ENCODE data around the gene LARGE1.

DNA sequence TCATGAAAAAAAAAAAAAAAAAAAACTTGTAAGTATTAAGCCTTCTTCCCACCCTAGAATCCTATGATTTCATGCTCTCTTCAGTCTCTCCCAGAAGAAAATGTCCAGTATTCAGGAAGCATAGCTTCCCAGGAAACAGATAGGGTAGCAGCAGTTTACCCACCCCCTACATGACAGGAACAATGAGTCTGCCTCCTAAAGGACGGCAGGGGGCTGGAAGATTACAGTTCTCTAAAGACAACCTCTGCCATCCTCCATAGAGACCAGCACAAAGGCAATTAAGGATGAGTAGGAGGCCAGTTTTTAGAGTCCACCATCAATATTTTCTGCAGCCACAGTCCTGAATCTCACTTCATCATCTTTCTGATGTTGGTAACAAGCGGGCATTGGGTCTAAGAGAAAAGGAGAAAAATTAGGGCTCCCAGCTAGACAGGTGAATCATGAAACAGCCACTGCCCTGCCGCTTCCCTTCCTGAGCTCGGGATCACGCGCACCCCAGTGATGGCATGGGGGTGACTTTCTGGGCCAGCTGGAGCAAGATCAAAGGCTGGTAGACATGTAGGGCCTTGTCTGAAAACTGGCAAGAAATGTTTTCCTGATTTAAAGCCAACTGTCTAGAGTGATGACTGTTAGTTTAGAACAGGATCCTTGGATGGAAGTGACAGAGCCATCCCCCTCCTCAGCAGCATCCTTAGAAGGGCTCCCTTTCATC lies 322.8 kb downstream of the LARGE1 start:
- TF ChIP-seq, protein P1, sequence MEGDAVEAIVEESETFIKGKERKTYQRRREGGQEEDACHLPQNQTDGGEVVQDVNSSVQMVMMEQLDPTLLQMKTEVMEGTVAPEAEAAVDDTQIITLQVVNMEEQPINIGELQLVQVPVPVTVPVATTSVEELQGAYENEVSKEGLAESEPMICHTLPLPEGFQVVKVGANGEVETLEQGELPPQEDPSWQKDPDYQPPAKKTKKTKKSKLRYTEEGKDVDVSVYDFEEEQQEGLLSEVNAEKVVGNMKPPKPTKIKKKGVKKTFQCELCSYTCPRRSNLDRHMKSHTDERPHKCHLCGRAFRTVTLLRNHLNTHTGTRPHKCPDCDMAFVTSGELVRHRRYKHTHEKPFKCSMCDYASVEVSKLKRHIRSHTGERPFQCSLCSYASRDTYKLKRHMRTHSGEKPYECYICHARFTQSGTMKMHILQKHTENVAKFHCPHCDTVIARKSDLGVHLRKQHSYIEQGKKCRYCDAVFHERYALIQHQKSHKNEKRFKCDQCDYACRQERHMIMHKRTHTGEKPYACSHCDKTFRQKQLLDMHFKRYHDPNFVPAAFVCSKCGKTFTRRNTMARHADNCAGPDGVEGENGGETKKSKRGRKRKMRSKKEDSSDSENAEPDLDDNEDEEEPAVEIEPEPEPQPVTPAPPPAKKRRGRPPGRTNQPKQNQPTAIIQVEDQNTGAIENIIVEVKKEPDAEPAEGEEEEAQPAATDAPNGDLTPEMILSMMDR (conservative IDR thresholded peaks at IDR 0.05; ENCODE audit: low read depth, low read length), result no peak
- TF ChIP-seq EZH2phosphoT487 (IDR thresholded peaks at IDR 0.05; ENCODE audit: borderline replicate concordance, low read length) (no peak), EZH2 (IDR thresholded peaks at IDR 0.05; ENCODE audit: low read length, unreplicated experiment) (no peak)
